Lower leg skin (tissue), 3 donors: ENCODE measurements around the gene MT1F.

Source experiments
- POLR2A ChIP-seq, 2 donors: fragments of 450-650 bp; IDR thresholded peaks; one replicate each; pipeline ENCODE4 v1.6.1; 2016 to 2017; ENCODE audit warnings: antibody characterized with exemption in 2 of 2, mild to moderate bottlenecking in 1 of 2, moderate library complexity in 1 of 2
- TF ChIP-seq, protein P1 (sequence below), 3 donors: fragments of 450-650 bp; IDR thresholded peaks; one replicate each; pipeline ENCODE4 v1.5.1; 2016; ENCODE audit warnings: antibody characterized with exemption in 3 of 3, mild to moderate bottlenecking in 3 of 3, moderate library complexity in 2 of 3

DNA sequence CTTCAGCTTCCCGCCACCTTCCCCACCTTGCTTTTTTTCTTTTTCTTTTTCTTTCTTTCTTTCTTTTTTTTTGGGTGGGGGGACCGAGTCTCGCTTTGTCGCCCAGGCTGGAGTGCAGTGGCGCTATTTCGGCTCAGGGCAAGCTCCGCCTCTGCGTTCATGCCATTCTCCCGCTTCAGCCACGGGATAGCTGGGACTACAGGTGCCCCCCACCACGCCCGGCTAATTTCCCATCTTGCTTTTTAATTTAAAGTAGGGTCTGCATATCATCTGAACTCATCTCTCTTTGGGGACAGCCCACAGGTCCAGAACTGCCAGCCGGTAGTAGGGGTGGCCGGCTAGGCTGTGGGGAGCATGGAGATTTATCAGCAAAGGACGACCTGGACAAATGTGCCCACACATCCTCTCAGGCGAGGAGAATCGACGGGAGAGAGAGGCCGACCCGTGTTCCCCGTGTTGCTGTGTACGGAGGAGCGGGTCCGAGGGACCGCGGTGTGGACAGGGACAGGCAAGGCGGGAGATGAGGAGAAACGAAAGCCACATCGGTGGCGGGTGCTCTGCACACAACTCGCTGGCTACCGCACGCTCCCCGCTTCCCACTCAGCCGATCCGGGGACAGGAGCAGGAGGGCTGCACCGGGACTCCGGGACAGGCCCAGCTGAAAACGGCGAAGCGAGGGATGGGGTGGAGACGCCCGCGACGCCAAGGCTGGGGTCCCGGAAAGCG is 22.9 kb upstream of the MT1F start:
- no peak for TF ChIP-seq POLR2A (IDR thresholded peaks at IDR 0.05)
- TF ChIP-seq, protein P1, sequence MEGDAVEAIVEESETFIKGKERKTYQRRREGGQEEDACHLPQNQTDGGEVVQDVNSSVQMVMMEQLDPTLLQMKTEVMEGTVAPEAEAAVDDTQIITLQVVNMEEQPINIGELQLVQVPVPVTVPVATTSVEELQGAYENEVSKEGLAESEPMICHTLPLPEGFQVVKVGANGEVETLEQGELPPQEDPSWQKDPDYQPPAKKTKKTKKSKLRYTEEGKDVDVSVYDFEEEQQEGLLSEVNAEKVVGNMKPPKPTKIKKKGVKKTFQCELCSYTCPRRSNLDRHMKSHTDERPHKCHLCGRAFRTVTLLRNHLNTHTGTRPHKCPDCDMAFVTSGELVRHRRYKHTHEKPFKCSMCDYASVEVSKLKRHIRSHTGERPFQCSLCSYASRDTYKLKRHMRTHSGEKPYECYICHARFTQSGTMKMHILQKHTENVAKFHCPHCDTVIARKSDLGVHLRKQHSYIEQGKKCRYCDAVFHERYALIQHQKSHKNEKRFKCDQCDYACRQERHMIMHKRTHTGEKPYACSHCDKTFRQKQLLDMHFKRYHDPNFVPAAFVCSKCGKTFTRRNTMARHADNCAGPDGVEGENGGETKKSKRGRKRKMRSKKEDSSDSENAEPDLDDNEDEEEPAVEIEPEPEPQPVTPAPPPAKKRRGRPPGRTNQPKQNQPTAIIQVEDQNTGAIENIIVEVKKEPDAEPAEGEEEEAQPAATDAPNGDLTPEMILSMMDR (IDR thresholded peaks at IDR 0.05), result no peak
